Upper lobe of left lung (tissue), 4 donors: Measurements from ENCODE around the gene PTPRD.

ENCODE experiments used
- POLR2A ChIP-seq, 4 donors: fragments of 450-650 bp; IDR thresholded peaks; one replicate each; pipeline ENCODE4 v1.5.1; 2016 to 2017; ENCODE audit warnings: antibody characterized with exemption in 4 of 4, mild to moderate bottlenecking in 2 of 4
- POLR2AphosphoS5 ChIP-seq, 2 donors: sonication (generic); formaldehyde crosslinking; IDR thresholded peaks; one replicate each; pipeline ENCODE4 v1.5.1; 2017; ENCODE audit warnings: antibody characterized with exemption in 2 of 2
- TF ChIP-seq, protein P1 (sequence below), 6 experiments: fragments of 450-650 bp in 4 of 6; fragments of 200-600 bp in 2 of 6; sonication (generic) in 2 of 6; IDR thresholded peaks; one replicate each; pipeline ENCODE4 v1.5.1; 2016 to 2019; ENCODE audit warnings: antibody characterized with exemption in 6 of 6

DNA sequence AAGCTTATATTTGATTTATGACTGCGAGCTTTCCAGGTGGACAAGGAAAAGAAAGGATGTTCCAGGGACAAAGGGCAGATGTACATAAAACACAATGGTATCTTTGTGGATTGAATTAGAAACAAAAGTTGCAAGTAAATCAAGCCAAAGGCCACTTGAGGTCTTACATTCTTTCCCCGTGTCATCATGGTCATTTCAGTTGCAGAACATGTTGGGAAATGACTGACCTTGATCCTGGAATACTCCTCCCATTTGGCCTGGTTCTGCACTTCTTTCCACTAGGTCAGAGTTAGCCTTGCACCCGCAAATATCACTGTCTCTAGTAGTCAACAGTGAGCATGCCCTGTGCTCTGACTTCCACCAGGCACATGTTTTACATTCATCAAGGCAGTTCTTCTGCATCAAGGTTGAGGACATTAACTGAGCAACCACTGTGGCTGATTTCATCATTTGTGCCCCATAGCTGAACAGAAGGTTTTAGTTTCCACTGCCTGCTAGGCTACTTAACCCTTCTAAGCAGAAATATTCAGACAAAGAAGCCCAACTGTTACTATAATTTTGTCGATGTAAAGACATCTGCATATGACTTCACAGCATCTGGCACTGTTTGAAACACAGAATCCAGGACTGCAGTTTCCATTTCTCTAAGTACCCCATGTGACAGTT lies 1651.5 kb downstream of the PTPRD start:
- no peak for TF ChIP-seq POLR2A (IDR thresholded peaks at IDR 0.05)
- TF ChIP-seq, protein P1, sequence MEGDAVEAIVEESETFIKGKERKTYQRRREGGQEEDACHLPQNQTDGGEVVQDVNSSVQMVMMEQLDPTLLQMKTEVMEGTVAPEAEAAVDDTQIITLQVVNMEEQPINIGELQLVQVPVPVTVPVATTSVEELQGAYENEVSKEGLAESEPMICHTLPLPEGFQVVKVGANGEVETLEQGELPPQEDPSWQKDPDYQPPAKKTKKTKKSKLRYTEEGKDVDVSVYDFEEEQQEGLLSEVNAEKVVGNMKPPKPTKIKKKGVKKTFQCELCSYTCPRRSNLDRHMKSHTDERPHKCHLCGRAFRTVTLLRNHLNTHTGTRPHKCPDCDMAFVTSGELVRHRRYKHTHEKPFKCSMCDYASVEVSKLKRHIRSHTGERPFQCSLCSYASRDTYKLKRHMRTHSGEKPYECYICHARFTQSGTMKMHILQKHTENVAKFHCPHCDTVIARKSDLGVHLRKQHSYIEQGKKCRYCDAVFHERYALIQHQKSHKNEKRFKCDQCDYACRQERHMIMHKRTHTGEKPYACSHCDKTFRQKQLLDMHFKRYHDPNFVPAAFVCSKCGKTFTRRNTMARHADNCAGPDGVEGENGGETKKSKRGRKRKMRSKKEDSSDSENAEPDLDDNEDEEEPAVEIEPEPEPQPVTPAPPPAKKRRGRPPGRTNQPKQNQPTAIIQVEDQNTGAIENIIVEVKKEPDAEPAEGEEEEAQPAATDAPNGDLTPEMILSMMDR (IDR thresholded peaks at IDR 0.05), result no peak
- TF ChIP-seq POLR2AphosphoS5 (IDR thresholded peaks at IDR 0.05), result peak; percentile 10 to 31
